HepG2 (cell line): ENCODE measurements around the gene SUPV3L1. TPM values are rescaled to one million over a fixed set of nuclear protein-coding genes. Genes with fewer than 3 reads are reported as not detected.

Experiments
- DPF2 ChIP-seq: sonication (generic); formaldehyde crosslinking; IDR thresholded peaks from 2 replicates; pipeline ENCODE4 v1.4.0; 2020; ENCODE audit warnings: mild to moderate bottlenecking, low read depth, missing genetic modification reagents, borderline replicate concordance
- DR1 ChIP-seq: sonication (generic); formaldehyde crosslinking; IDR thresholded peaks from 2 replicates; pipeline ENCODE4 v1.8.0; 2021; ENCODE audit warnings: mild to moderate bottlenecking, missing genetic modification reagents, inconsistent platforms
- FOXJ3 ChIP-seq: sonication (generic); formaldehyde crosslinking; IDR thresholded peaks from 2 replicates; pipeline ENCODE4 v1.4.0; 2020; ENCODE audit warnings: missing genetic modification reagents, mild to moderate bottlenecking, borderline replicate concordance
- FOXM1 ChIP-seq: sonication (generic); formaldehyde crosslinking; IDR thresholded peaks from 2 replicates; pipeline ENCODE4 v1.5.0; 2020; ENCODE audit warnings: missing genetic modification reagents
- HNF4G ChIP-seq, 2 experiments: sonication (generic) in 1 of 2; formaldehyde crosslinking in 1 of 2; IDR thresholded peaks; 2 replicates each; pipeline versions ENCODE4 v1.4.0 to v1.6.1; 2011 to 2020; ENCODE audit warnings: borderline replicate concordance in 2 of 2, low read depth in 2 of 2, mild to moderate bottlenecking in 2 of 2, low read length in 1 of 2, missing genetic modification reagents in 1 of 2, moderate library complexity in 1 of 2
- IKZF1 ChIP-seq: fragments of 450-650 bp; IDR thresholded peaks from 2 replicates; pipeline ENCODE4 v1.7.1; 2016
- KDM1A ChIP-seq: IDR thresholded peaks from 2 replicates; pipeline ENCODE4 v1.6.1; 2016; ENCODE audit warnings: missing compliant biosample characterization
- KDM4B ChIP-seq: sonication (generic); formaldehyde crosslinking; IDR thresholded peaks from 2 replicates; pipeline ENCODE4 v1.4.0; 2020; ENCODE audit warnings: missing genetic modification reagents
- MBNL3 ChIP-seq: fragments of 250-450 bp; sonication (Bioruptor Pico); conservative IDR thresholded peaks from 2 replicates; pipeline ENCODE4 v1.8.0; 2022; ENCODE audit warnings: mild to moderate bottlenecking, inconsistent platforms
- MTF2 ChIP-seq: sonication (generic); formaldehyde crosslinking; IDR thresholded peaks from 2 replicates; pipeline ENCODE4 v1.5.0; 2020; ENCODE audit warnings: missing genetic modification reagents, borderline replicate concordance
- SNAPC5 ChIP-seq: sonication (generic); formaldehyde crosslinking; IDR thresholded peaks from 2 replicates; pipeline ENCODE4 v1.8.1; 2023; ENCODE audit warnings: mild to moderate bottlenecking, missing genetic modification reagents, borderline replicate concordance
- ZBTB40 ChIP-seq, 2 experiments: fragments of 450-650 bp in 1 of 2; sonication (generic) in 1 of 2; formaldehyde crosslinking in 1 of 2; IDR thresholded peaks; 2 replicates each; pipeline versions ENCODE4 v1.6.1 to v1.8.0; 2016 to 2022; ENCODE audit warnings: antibody characterized with exemption in 1 of 2, mild to moderate bottlenecking in 1 of 2, missing genetic modification reagents in 1 of 2
- ZFP62 ChIP-seq: sonication (generic); formaldehyde crosslinking; IDR thresholded peaks from 2 replicates; pipeline ENCODE4 v1.4.0; 2020; ENCODE audit warnings: missing genetic modification reagents
- ZNF496 ChIP-seq: sonication (generic); formaldehyde crosslinking; IDR thresholded peaks from 2 replicates; pipeline ENCODE4 v1.8.1; 2023; ENCODE audit warnings: mild to moderate bottlenecking, moderate library complexity, missing genetic modification reagents; ENCODE audit not compliant: insufficient replicate concordance
- ZNF660 ChIP-seq: sonication (generic); formaldehyde crosslinking; IDR thresholded peaks from 2 replicates; pipeline ENCODE4 v1.5.1; 2020; ENCODE audit warnings: mild to moderate bottlenecking, low read depth, missing genetic modification reagents, borderline replicate concordance
- ZNF776 ChIP-seq: sonication (generic); formaldehyde crosslinking; IDR thresholded peaks from 2 replicates; pipeline ENCODE4 v1.4.0; 2020; ENCODE audit warnings: mild to moderate bottlenecking, missing genetic modification reagents
- polyA plus RNA-seq, 8 experiments: library from polyadenylated mRNA; depleted of rRNA in 3 of 8; stranded (reverse) in 7 of 8; unstranded in 1 of 8; fragments of >200 nt; fragmentation: Illumina TruSeq in 4 of 8; extraction: Trizol in 4 of 8; gene quantifications; 2 replicates each; pipeline versions ENCODE4 v1.2.1 to v1.2.3, GENCODE V29; 2011 to 2016; ENCODE audit warnings: low read depth in 4 of 8, missing spikeins in 1 of 8, mixed read lengths in 1 of 8; ENCODE audit not compliant: insufficient read depth in 1 of 8
- total RNA-seq, 5 experiments: library from RNA; depleted of rRNA; stranded (reverse); fragments of >200 nt; fragmentation: Illumina TruSeq; extraction: Trizol; gene quantifications; 2 replicates each; pipeline ENCODE4 v1.2.3, GENCODE V29; 2016; ENCODE audit warnings: low read depth in 1 of 5
- TF ChIP-seq, protein P1 (sequence below): IDR thresholded peaks from 2 replicates; pipeline ENCODE4 v1.6.1; 2016; ENCODE audit warnings: missing genetic modification reagents, missing compliant biosample characterization
- TF ChIP-seq, protein P2 (sequence below): sonication (generic); formaldehyde crosslinking; IDR thresholded peaks from 2 replicates; pipeline ENCODE4 v1.8.0; 2022; ENCODE audit warnings: mild to moderate bottlenecking, missing genetic modification reagents, moderate library complexity

The SUPV3L1 gene
- total and polyA plus RNA-seq, 2 of the 13 experiments (the other 11 are each of a cell fraction or from before 2014, with no cell fraction given): 28.8 to 45.7 TPM

DNA sequence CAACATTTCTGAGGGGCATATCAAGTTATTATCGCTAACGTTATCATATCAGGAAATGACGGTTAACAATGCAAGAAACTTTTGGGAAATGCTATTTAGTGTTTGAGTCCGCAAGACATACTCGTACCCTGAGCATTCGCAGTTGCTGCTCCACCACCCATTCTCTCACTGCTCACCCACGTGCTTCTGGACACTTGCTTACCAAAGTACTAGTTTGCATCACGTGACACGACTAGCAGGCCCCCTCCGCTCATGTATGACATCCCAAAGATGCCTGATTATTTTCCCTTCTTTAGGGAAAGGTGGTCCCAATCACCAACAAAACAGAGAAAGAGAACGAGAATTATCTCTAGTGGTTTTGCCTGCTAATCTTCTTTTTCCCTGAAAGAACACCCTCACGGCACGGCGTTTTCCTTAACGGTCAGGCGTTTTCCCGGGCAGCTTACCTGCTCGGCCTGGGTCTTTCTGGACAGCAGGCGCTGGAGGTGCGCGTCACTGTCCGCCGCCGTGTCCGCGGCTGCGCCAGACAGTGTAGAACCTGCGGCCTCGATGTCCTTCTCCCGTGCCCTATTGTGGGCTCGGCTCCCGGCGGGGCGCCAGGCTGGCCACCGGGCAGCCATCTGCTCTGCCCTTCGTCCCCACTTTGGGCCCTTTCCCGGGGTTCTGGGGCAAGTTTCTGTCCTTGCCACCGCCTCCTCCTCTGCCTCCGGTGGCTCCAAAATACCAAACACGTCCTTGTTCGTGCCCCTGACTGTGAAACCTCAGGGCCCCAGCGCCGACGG, at the start of gene SUPV3L1 (continued):
- TF ChIP-seq, protein P1, sequence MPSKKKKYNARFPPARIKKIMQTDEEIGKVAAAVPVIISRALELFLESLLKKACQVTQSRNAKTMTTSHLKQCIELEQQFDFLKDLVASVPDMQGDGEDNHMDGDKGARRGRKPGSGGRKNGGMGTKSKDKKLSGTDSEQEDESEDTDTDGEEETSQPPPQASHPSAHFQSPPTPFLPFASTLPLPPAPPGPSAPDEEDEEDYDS (CRISPR knock-in tag): peak; percentile 77
- no peak for TF ChIP-seq ZFP62
- no peak for TF ChIP-seq IKZF1
- TF ChIP-seq ZNF776 (CRISPR knock-in tag): no peak
- TF ChIP-seq MBNL3 (CRISPR knock-in tag): no peak
- peak; percentile 12; the same call in 1 of the 2 replicates for TF ChIP-seq HNF4G (IDR thresholded peaks at IDR 0.05; ENCODE audit: borderline replicate concordance, low read depth, low read length)
- TF ChIP-seq HNF4G (CRISPR knock-in tag; IDR thresholded peaks at IDR 0.05; ENCODE audit: borderline replicate concordance, low read depth): no peak; the same call in 1 of the 2 replicates
- TF ChIP-seq, protein P2, sequence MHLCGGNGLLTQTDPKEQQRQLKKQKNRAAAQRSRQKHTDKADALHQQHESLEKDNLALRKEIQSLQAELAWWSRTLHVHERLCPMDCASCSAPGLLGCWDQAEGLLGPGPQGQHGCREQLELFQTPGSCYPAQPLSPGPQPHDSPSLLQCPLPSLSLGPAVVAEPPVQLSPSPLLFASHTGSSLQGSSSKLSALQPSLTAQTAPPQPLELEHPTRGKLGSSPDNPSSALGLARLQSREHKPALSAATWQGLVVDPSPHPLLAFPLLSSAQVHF (CRISPR knock-in tag): no peak
- TF ChIP-seq MTF2 (CRISPR knock-in tag): no peak
- TF ChIP-seq ZNF496 (CRISPR knock-in tag): no peak
- no peak for TF ChIP-seq DPF2
- TF ChIP-seq DR1 (CRISPR knock-in tag): no peak
- no peak for TF ChIP-seq KDM4B (CRISPR knock-in tag)
- TF ChIP-seq ZBTB40 (IDR thresholded peaks at IDR 0.05): no peak
- peak; percentile 86 for TF ChIP-seq ZBTB40 (CRISPR knock-in tag; IDR thresholded peaks at IDR 0.05)
- no peak for TF ChIP-seq KDM1A (CRISPR knock-in tag)
- no peak; the same call in 1 of the 2 replicates for TF ChIP-seq FOXJ3 (CRISPR knock-in tag)
- TF ChIP-seq ZNF660 (CRISPR knock-in tag): no peak
- TF ChIP-seq FOXM1 (CRISPR knock-in tag): no peak
- TF ChIP-seq SNAPC5: no peak
